Measurements from ENCODE around the gene SULT2B1. TPM values are rescaled to one million over a fixed set of nuclear protein-coding genes. Genes with fewer than 3 reads are reported as not detected.
"Not testable (repeated sequence)": the region's sequence is repeated elsewhere in the genome, so short reads cannot be mapped to it uniquely, and the experiment has no call there.

Gene SULT2B1
- total and polyA plus RNA-seq, 7 experiments from 2014 or later: 0.41 TPM; not detected in 6

DNA sequence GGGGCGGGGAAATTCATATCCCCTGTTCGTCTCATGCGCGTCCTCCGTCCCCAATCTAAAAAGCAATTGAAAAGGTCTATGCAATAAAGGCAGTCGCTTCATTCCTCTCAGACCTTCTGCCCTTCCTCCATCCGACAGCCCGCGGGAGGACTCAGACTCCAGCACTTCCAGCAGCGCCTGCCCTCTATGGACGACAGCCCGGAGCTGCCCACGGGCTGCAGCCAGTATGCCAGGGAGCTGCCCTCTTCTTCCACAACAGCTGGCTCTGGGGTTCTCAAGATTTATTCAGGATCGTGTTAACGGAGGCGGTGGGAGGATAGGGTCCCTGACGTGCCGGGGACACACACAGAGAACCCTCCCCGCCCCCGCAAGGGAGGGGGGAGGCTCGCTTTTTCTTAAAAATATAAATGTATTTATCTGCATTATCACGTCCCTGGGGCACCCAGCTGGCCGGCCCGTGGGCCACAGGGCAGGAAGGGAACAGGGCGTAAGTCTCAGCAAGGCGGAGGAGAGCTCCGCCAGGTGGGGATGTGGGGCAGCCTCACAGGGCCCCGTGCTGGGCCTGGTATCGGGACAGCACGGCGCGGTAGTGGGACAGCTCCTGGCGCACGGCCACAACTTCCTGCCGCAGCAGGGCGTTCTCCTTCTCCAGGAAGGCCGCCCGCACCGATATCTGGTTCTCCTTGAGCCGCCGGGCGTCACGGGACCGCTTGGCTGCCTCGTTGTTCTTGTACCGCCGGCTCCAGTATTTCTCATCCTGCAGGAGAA lies 78.5 kb downstream of the SULT2B1 start:
- CTCF ChIA-PET: no interaction called here
- Mint-ChIP-seq H3K27ac (peak overlapping the region in 5 of 9 donors; percentile 41 to 79 (median 56)), H3K4me1 (peaks cover 4 to 45% (median 34%) of the 10 kb centered on the region in 7 donors), H3K4me3 (peak overlapping the region in 4 of 10 donors; percentile 23 to 38 (median 32)), H3K27me3 (no peaks in the 10 kb centered on the region), H3K36me3 (peaks cover 0 to 13% (median 4%) of the 10 kb centered on the region in 5 donors), H3K9me3 (peaks cover 0 to 5% (median 0%) of the 10 kb centered on the region in 11 donors)
- H3K27me3 ChIP-seq (ENCODE audit: control insufficient read depth in 2 of 2, insufficient read depth in 2 of 2, low read length in 2 of 2): no peaks in the 10 kb centered on the region
- H3K9me3 ChIP-seq (ENCODE audit: control insufficient read depth in 2 of 3, low read length in 3 of 3): no peaks in the 10 kb centered on the region
- DNase-seq (no peak), ATAC-seq (no peak)
- H3K36me3 ChIP-seq (ENCODE audit: control insufficient read depth in 2 of 3, insufficient read depth in 3 of 3, low read length in 3 of 3): peaks cover 4 to 65% (median 11%) of the 10 kb centered on the region in 3 experiments
- peaks cover 29 to 32% of the 10 kb centered on the region in 2 donors for H3K4me1 ChIP-seq (ENCODE audit: control insufficient read depth in 2 of 2, insufficient read depth in 2 of 2, low read length in 2 of 2)
- intact Hi-C loops (cut with micrococcal nuclease): loop anchor here (10.0 kb wide), 3 partner anchors 484 to 1244 kb away; partner anchors contain the start of genes AKT1S1 (in 1 of the 2), C19orf73 (in 1 of the 2), LIN7B (in 1 of the 2) and PPFIA3 (in 1 of the 2)
- POLR2A ChIA-PET: interaction anchor here (0.7 to 7.5 kb wide), 5 partner anchors 8 to 107 kb away, joined by 3 to 73 read pairs (median 6); partner anchors contain the start of genes CA11, RPL18 and SPHK2
- no peak overlapping the region for H3K4me3 ChIP-seq (ENCODE audit: low read length)
- H3K27ac ChIP-seq (ENCODE audit: low read depth, low read length): peak overlapping the region; percentile 11

DNA sequence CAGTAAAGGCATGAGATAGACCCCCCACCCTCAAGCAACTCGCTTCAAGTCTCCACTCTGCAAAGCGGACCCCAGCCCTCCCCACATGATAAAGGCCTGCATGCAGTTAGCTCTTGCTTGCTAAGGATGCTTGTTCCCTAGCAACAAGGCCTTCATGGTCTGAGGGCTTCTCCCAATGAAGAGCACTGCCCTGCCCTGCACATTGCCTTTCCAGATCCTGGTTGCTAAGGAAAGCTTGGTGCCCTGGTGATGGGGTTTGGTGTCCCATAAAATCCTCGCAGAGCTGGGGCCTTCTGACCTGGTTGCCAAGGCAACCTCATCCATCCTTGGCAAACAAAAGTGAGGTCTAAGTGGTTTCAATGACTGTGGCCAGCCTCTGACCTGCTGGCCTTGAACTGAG lies 79.3 kb downstream of the SULT2B1 start:
- H3K4me1 Mint-ChIP-seq: peaks cover 4 to 44% (median 34%) of the 10 kb centered on the region in 7 donors
- Histone ChIP-seq H3K4me3 (ENCODE audit: low read length) (no peak overlapping the region), H3K27ac (ENCODE audit: low read depth, low read length) (peak overlapping the region; percentile 29), H3K9me3 (ENCODE audit: control insufficient read depth in 2 of 3, low read length in 3 of 3) (no peaks in the 10 kb centered on the region), H3K27me3 (ENCODE audit: control insufficient read depth in 2 of 2, insufficient read depth in 2 of 2, low read length in 2 of 2) (no peaks in the 10 kb centered on the region), H3K36me3 (ENCODE audit: control insufficient read depth in 2 of 3, insufficient read depth in 3 of 3, low read length in 3 of 3) (peaks cover 4 to 63% (median 11%) of the 10 kb centered on the region in 3 experiments), H3K4me1 (ENCODE audit: control insufficient read depth in 2 of 2, insufficient read depth in 2 of 2, low read length in 2 of 2) (peaks cover 29 to 32% of the 10 kb centered on the region in 2 donors)
- ChIA-PET CTCF (no interaction called here), POLR2A (interaction anchor here (0.6 to 7.5 kb wide), 5 partner anchors 8 to 267 kb away, joined by 3 to 73 read pairs (median 5); partner anchors contain the start of genes RPL18, SPHK2, SYNGR4 and TMEM143)
- H3K36me3 Mint-ChIP-seq: peaks cover 0 to 13% (median 4%) of the 10 kb centered on the region in 5 donors
- H3K4me3 Mint-ChIP-seq: peak overlapping the region in 2 of 10 donors; percentile 23 to 37
- peak in 1 of 9 donors; percentile 7 for DNase-seq
- H3K9me3 Mint-ChIP-seq: peaks cover 0 to 8% (median 0%) of the 10 kb centered on the region in 11 donors
- no peaks in the 10 kb centered on the region for H3K27me3 Mint-ChIP-seq
- no peak for ATAC-seq
- intact Hi-C loops (cut with micrococcal nuclease): loop anchor here (10.0 kb wide), 3 partner anchors 484 to 1244 kb away; partner anchors contain the start of genes AKT1S1 (in 1 of the 2), C19orf73 (in 1 of the 2), LIN7B (in 1 of the 2) and PPFIA3 (in 1 of the 2)
- peak overlapping the region in 8 of 9 donors; percentile 2 to 79 (median 48) for H3K27ac Mint-ChIP-seq

DNA sequence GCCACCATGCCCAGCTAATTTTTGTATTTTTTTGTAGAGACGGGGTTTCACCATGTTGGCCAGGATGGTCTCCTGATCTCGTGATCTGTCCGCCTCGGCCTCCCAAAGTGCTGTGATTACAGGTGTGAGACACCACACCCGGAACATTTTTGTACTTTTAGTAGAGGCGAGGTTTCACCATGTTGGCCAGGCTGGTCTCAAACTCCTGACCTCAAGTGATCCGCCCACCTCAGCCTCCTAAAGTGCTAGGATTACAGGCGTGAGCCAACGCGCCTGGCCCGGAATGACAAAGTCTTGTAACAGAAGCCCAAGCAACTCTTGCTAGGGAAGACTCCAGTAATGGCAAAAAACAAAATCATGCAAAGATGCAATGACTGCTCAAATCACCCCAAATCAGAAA lies 80.3 kb downstream of the SULT2B1 start:
- H3K4me3 ChIP-seq (ENCODE audit: low read length); H3K27me3 Mint-ChIP-seq; DNase-seq; H3K9me3 ChIP-seq (ENCODE audit: control insufficient read depth in 2 of 3, low read length in 3 of 3); H3K27me3 ChIP-seq (ENCODE audit: control insufficient read depth in 2 of 2, insufficient read depth in 2 of 2, low read length in 2 of 2); H3K9me3 Mint-ChIP-seq; ATAC-seq; CTCF ChIA-PET: not testable (repeated sequence)
- Histone ChIP-seq H3K27ac (ENCODE audit: low read depth, low read length) (peak overlapping the region; percentile 88), H3K4me1 (ENCODE audit: control insufficient read depth in 2 of 2, insufficient read depth in 2 of 2, low read length in 2 of 2) (peaks cover 26 to 32% of the 10 kb centered on the region in 2 donors), H3K36me3 (ENCODE audit: control insufficient read depth in 2 of 3, insufficient read depth in 3 of 3, low read length in 3 of 3) (peaks cover 4 to 70% (median 11%) of the 10 kb centered on the region in 3 experiments)
- peaks cover 0 to 13% (median 4%) of the 10 kb centered on the region in 5 donors for H3K36me3 Mint-ChIP-seq
- POLR2A ChIA-PET: interaction anchor here (3.1 to 7.5 kb wide), 3 partner anchors 9 to 15 kb away, joined by 36 to 73 read pairs (median 66); partner anchors contain the start of genes CA11, RPL18 and SPHK2
- intact Hi-C loops (cut with micrococcal nuclease): loop anchor here (10.0 kb wide), 3 partner anchors 483 to 1243 kb away; partner anchors contain the start of genes AKT1S1 (in 1 of the 2), C19orf73 (in 1 of the 2), LIN7B (in 1 of the 2) and PPFIA3 (in 1 of the 2)
- peaks cover 4 to 39% (median 33%) of the 10 kb centered on the region in 7 donors for H3K4me1 Mint-ChIP-seq
- H3K4me3 Mint-ChIP-seq: peak overlapping the region in 9 of 10 donors; percentile 29 to 100 (median 52)
- peak overlapping the region; percentile 21 to 95 (median 66) for H3K27ac Mint-ChIP-seq

DNA sequence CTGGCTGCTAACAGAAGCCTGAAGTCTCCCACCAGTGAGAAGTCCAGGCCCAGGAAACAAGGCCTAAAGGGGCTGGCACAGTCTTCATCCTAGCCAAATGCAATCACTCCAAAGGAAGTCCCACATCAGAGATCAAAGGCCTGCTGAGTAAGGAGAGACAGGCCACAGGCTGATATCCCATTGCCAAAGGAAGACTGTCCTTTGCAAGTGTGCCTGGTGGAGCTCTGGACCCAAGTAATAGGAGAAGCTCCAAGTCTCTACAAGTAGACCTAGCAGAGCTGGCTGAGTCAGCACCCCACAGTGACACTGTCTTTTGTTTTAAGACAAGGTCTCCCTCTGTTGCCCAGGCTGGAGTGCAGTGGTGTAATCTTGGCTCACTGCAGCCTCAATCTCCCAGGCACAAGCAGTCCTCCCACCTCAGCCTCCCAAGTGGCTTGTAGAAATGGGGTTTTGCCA lies 80.7 kb downstream of the SULT2B1 start:
- H3K4me1 Mint-ChIP-seq: peaks cover 4 to 39% (median 34%) of the 10 kb centered on the region in 7 donors
- intact Hi-C loops (cut with micrococcal nuclease): loop anchor here (10.0 kb wide), 3 partner anchors 482 to 1242 kb away; partner anchors contain the start of genes AKT1S1 (in 1 of the 2), C19orf73 (in 1 of the 2), LIN7B (in 1 of the 2) and PPFIA3 (in 1 of the 2)
- H3K36me3 Mint-ChIP-seq: peaks cover 0 to 13% (median 4%) of the 10 kb centered on the region in 5 donors
- ChIA-PET CTCF (interaction anchor here (1.3 kb wide), 1 partner anchor 12 kb away, joined by 3 read pairs; no protein-coding TSS in a partner anchor), POLR2A (interaction anchor here (0.6 to 7.5 kb wide), 8 partner anchors 10 to 1502 kb away, joined by 3 to 73 read pairs (median 4); partner anchors contain the start of genes CA11, RPL18, SAE1 and SPHK2)
- H3K4me3 Mint-ChIP-seq: peak overlapping the region in 9 of 10 donors; percentile 29 to 100 (median 52)
- Histone ChIP-seq H3K4me1 (ENCODE audit: control insufficient read depth in 2 of 2, insufficient read depth in 2 of 2, low read length in 2 of 2) (peaks cover 23 to 32% of the 10 kb centered on the region in 2 donors), H3K9me3 (ENCODE audit: control insufficient read depth in 2 of 3, low read length in 3 of 3) (no peaks in the 10 kb centered on the region), H3K36me3 (ENCODE audit: control insufficient read depth in 2 of 3, insufficient read depth in 3 of 3, low read length in 3 of 3) (peaks cover 4 to 70% (median 11%) of the 10 kb centered on the region in 3 experiments), H3K27me3 (ENCODE audit: control insufficient read depth in 2 of 2, insufficient read depth in 2 of 2, low read length in 2 of 2) (no peaks in the 10 kb centered on the region), H3K27ac (ENCODE audit: low read depth, low read length) (peak overlapping the region; percentile 88), H3K4me3 (ENCODE audit: low read length) (no peak overlapping the region)
- no peak for DNase-seq
- H3K9me3 Mint-ChIP-seq: peaks cover 0 to 8% (median 0%) of the 10 kb centered on the region in 11 donors
- no peaks in the 10 kb centered on the region for H3K27me3 Mint-ChIP-seq
- ATAC-seq: no peak
- H3K27ac Mint-ChIP-seq: peak overlapping the region; percentile 21 to 95 (median 66)

DNA sequence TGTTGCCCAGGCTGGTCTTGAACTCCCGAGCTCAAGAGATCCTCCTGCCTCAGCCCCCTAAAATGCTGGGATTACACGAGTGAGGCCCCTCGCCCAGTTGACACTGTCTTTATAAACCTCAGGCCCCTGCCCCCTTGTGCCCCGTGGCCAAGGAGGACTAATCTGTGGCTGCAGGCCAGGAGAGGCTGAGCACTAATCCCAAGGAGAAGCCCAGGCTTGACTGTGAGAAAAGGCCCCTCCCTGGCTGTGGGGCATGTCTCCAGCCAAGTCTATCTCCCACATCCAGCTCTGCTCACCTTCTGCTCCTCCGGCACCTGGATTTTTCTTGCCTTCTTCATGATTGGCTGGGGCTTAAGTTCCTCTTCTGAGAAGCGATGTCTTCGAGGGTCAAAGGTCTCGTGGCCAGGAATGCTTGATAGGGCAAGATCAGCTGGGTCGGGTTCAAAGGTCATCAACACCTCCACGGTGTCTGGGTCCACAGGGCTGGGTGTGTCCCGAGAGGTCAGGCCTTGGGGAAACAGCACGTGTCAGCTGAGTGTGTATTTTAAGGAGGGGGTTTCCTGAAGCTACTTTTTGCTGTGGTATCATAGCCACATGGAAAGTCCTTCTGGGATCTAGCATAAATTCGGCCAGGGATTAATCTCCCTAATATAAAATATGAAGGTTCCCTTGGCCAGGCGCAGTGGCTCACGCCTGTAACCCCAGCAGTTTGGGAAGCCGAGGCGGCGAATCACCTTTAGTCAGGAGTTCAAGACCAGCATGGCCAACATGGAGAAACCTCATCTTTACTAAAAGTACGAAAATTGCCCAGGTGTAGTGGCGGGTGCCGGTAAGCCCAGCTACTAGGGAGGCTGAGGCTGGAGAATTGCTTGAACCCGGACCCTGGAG lies 81.4 kb downstream of the SULT2B1 start:
- H3K4me3 Mint-ChIP-seq: peak overlapping the region in 8 of 10 donors; percentile 21 to 100 (median 88)
- ChIA-PET POLR2A (interaction anchor here (0.6 to 7.5 kb wide), 13 partner anchors 10 to 1502 kb away, joined by 3 to 73 read pairs (median 4); partner anchors contain the start of genes CA11, RPL18, SAE1 and SPHK2), CTCF (interaction anchor here (1.0 to 1.3 kb wide), 3 partner anchors 10 to 13 kb away, joined by 3 to 4 read pairs (median 3); no protein-coding TSS in a partner anchor)
- peaks cover 0 to 13% (median 5%) of the 10 kb centered on the region in 5 donors for H3K36me3 Mint-ChIP-seq
- Histone ChIP-seq H3K27ac (ENCODE audit: low read depth, low read length) (peak overlapping the region; percentile 88), H3K4me3 (ENCODE audit: low read length) (peak overlapping the region; percentile 89), H3K4me1 (ENCODE audit: control insufficient read depth in 2 of 2, insufficient read depth in 2 of 2, low read length in 2 of 2) (peaks cover 24 to 34% of the 10 kb centered on the region in 2 donors), H3K9me3 (ENCODE audit: control insufficient read depth in 2 of 3, low read length in 3 of 3) (no peaks in the 10 kb centered on the region), H3K36me3 (ENCODE audit: control insufficient read depth in 2 of 3, insufficient read depth in 3 of 3, low read length in 3 of 3) (peaks cover 4 to 63% (median 11%) of the 10 kb centered on the region in 3 experiments), H3K27me3 (ENCODE audit: control insufficient read depth in 2 of 2, insufficient read depth in 2 of 2, low read length in 2 of 2) (no peaks in the 10 kb centered on the region)
- DNase-seq (no peak), ATAC-seq (no peak)
- H3K9me3 Mint-ChIP-seq: peaks cover 0 to 8% (median 0%) of the 10 kb centered on the region in 11 donors
- intact Hi-C loops (cut with micrococcal nuclease): loop anchor here (2.0 to 10.0 kb wide), 4 partner anchors 481 to 1241 kb away; partner anchors contain the start of genes C19orf73 (in 2 of the 2), PPFIA3 (in 2 of the 2), AKT1S1 (in 1 of the 2) and LIN7B (in 1 of the 2)
- no peaks in the 10 kb centered on the region for H3K27me3 Mint-ChIP-seq
- H3K27ac Mint-ChIP-seq: peak overlapping the region in 8 of 9 donors; percentile 84 to 97 (median 94)
- H3K4me1 Mint-ChIP-seq: peaks cover 8 to 42% (median 37%) of the 10 kb centered on the region in 7 donors
